Upper lobe of left lung (tissue), 4 donors: ENCODE measurements around the gene LZIC.

ENCODE experiments used
- EP300 ChIP-seq, 4 donors: sonication (generic); formaldehyde crosslinking; IDR thresholded peaks; one replicate each; pipeline ENCODE4 v1.5.1; 2017; ENCODE audit warnings: antibody characterized with exemption in 4 of 4, control low read depth in 2 of 4
- POLR2A ChIP-seq, 4 donors: fragments of 450-650 bp; IDR thresholded peaks; one replicate each; pipeline ENCODE4 v1.5.1; 2016 to 2017; ENCODE audit warnings: antibody characterized with exemption in 4 of 4, mild to moderate bottlenecking in 2 of 4
- POLR2AphosphoS5 ChIP-seq, 2 donors: sonication (generic); formaldehyde crosslinking; IDR thresholded peaks; one replicate each; pipeline ENCODE4 v1.5.1; 2017; ENCODE audit warnings: antibody characterized with exemption in 2 of 2
- TF ChIP-seq, protein P1 (sequence below), 6 experiments: fragments of 450-650 bp in 4 of 6; fragments of 200-600 bp in 2 of 6; sonication (generic) in 2 of 6; IDR thresholded peaks; one replicate each; pipeline ENCODE4 v1.5.1; 2016 to 2019; ENCODE audit warnings: antibody characterized with exemption in 6 of 6

DNA sequence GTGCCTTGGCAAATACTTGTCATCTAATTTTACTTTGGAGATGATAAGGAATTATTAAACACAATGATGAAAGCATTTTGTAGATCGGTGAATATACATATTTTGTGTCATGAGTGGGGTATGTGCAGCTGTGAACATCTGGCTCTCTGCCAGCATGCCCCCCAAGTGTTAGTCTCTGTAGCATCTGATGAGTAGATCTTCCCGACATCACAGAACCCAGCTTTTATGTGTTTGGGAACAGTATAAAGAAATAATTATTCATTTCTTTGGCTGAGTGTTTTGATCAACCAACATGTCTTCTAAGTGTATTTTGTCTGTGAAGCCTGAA, 28.6 kb downstream of the LZIC start:
- TF ChIP-seq POLR2A (IDR thresholded peaks at IDR 0.05) (no peak), EP300 (IDR thresholded peaks at IDR 0.05) (no peak), POLR2AphosphoS5 (IDR thresholded peaks at IDR 0.05) (no peak)
- TF ChIP-seq, protein P1, sequence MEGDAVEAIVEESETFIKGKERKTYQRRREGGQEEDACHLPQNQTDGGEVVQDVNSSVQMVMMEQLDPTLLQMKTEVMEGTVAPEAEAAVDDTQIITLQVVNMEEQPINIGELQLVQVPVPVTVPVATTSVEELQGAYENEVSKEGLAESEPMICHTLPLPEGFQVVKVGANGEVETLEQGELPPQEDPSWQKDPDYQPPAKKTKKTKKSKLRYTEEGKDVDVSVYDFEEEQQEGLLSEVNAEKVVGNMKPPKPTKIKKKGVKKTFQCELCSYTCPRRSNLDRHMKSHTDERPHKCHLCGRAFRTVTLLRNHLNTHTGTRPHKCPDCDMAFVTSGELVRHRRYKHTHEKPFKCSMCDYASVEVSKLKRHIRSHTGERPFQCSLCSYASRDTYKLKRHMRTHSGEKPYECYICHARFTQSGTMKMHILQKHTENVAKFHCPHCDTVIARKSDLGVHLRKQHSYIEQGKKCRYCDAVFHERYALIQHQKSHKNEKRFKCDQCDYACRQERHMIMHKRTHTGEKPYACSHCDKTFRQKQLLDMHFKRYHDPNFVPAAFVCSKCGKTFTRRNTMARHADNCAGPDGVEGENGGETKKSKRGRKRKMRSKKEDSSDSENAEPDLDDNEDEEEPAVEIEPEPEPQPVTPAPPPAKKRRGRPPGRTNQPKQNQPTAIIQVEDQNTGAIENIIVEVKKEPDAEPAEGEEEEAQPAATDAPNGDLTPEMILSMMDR (IDR thresholded peaks at IDR 0.05): no peak
